Spleen (tissue), 13 donors: Measurements from ENCODE around the gene CDK8. TPM values are rescaled to one million over a fixed set of nuclear protein-coding genes. Genes with fewer than 3 reads are reported as not detected.

ENCODE experiments used
- DNase-seq: peaks from one replicate; pipeline ENCODE4 v3.0.0-alpha.2; 2020
- H3K27ac ChIP-seq, 8 donors: fragments of 200-600 bp; sonication (generic) in 7 of 8; 1 replicate in 4 of 8; 2 replicates in 4 of 8; pipeline versions ENCODE4 v1.5.0 to v1.8.0; 2016 to 2021; ENCODE audit warnings: inconsistent platforms in 4 of 8, mild to moderate bottlenecking in 4 of 8, moderate library complexity in 1 of 8
- H3K27me3 ChIP-seq, 7 donors: fragments of 200-600 bp; sonication (generic) in 6 of 7; replicated peaks in 1 of 7; 1 replicate in 4 of 7; 2 replicates in 3 of 7; pipeline versions ENCODE4 v1.5.0 to v1.8.0; 2016 to 2021; ENCODE audit warnings: inconsistent platforms in 3 of 7, mild to moderate bottlenecking in 1 of 7
- H3K36me3 ChIP-seq, 6 donors: fragments of 200-600 bp; sonication (generic) in 5 of 6; 1 replicate in 4 of 6; 2 replicates in 2 of 6; pipeline versions ENCODE4 v1.5.0 to v1.8.0; 2016 to 2021; ENCODE audit warnings: inconsistent platforms in 2 of 6
- H3K4me1 ChIP-seq, 6 donors: fragments of 200-600 bp; sonication (generic) in 5 of 6; 1 replicate in 3 of 6; 2 replicates in 3 of 6; pipeline versions ENCODE4 v1.5.0 to v1.8.0; 2016 to 2021; ENCODE audit warnings: inconsistent platforms in 3 of 6
- H3K4me3 ChIP-seq, 8 donors: fragments of 200-600 bp; sonication (generic) in 7 of 8; 1 replicate in 4 of 8; 2 replicates in 4 of 8; pipeline versions ENCODE4 v1.5.0 to v1.8.0; 2016 to 2021; ENCODE audit warnings: inconsistent platforms in 4 of 8, mild to moderate bottlenecking in 4 of 8, moderate library complexity in 2 of 8
- H3K9me3 ChIP-seq, 8 donors: fragments of 200-600 bp; sonication (generic) in 7 of 8; 1 replicate in 4 of 8; 2 replicates in 4 of 8; pipeline versions ENCODE4 v1.5.0 to v1.8.0; 2016 to 2021; ENCODE audit warnings: inconsistent platforms in 4 of 8
- CTCF ChIP-seq, 11 experiments: fragments of 200-600 bp in 7 of 11; fragments of 450-650 bp in 4 of 11; sonication (generic) in 4 of 11; IDR thresholded peaks in 8 of 11; conservative IDR thresholded peaks in 3 of 11; 1 replicate in 7 of 11; 2 replicates in 4 of 11; pipeline versions ENCODE4 v1.4.0 to v1.8.0; 2016 to 2021; ENCODE audit warnings: antibody characterized with exemption in 11 of 11, inconsistent platforms in 4 of 11, mild to moderate bottlenecking in 1 of 11
- POLR2A ChIP-seq, 3 donors: fragments of 450-650 bp; IDR thresholded peaks; one replicate each; pipeline ENCODE4 v1.5.1; 2017; ENCODE audit warnings: antibody characterized with exemption in 3 of 3, mild to moderate bottlenecking in 1 of 3
- POLR2AphosphoS5 ChIP-seq, 3 donors: sonication (generic); formaldehyde crosslinking; IDR thresholded peaks; one replicate each; pipeline ENCODE4 v1.5.1; 2017; ENCODE audit warnings: antibody characterized with exemption in 3 of 3
- WGBS, 5 donors: extraction: QIAGEN DNeasy Blood & Tissue Kit in 3 of 5; methylation state at CpG; one replicate each; pipeline versions ENCODE4 v1.1.5 to v1.1.7; 2013 to 2018; 5-methylcytosine and 5-hydroxymethylcytosine counted together
- intact Hi-C: fragments of 100-400 bp; cut with DNase I; formaldehyde crosslinking; loops from one replicate; pipeline ENCODE4 v1.15.0; 2023; ENCODE audit warnings: low total_unique reads
- long read RNA-seq, 2 donors: transcript quantifications; one replicate each; lab custom pipeline, GENCODE V29; 2026
- polyA plus RNA-seq, 3 donors: library from polyadenylated mRNA; stranded (reverse); fragments of 200-250 nt; gene quantifications; one replicate each; pipeline ENCODE4 v1.2.1, GENCODE V29; 2013
- total RNA-seq, 7 donors: library from RNA; depleted of rRNA in 3 of 7; stranded (reverse); fragments of >200 nt in 3 of 7; fragmentation: NEBNext Ultra II Directional in 4 of 7; extraction: Animal tissue kit (Norgen Biotek cat#: 25700) in 4 of 7; gene quantifications; one replicate each; pipeline versions ENCODE4 v1.1.0 to v1.2.1, GENCODE V29; 2016 to 2021
- donor health status: healthy with polysubstance abuse.
- donor health status: DM: no; HTN: no; CAD: no; lungs with moderate emphysema.
- donor health status: DM: no; HTN: no; CAD: no.
- donor health status: Bipolar disorder and iron deficiency.
- donor health status: healthy.
- donor health status: DM: no; HTN: no; CAD: no.
- donor health status: DM: yes; HTN: yes; CAD: no.

CDK8 gene
- total RNA-seq (10 to 100 TPM in 2 of 7 donors, 1 to 10 TPM in 5; 7.8 to 16.4 (median 9.2) TPM), polyA plus RNA-seq (10 to 100 TPM in 1 of 3 donors, 1 to 10 TPM in 2; 8.6 to 10.4 (median 9.9) TPM)
- long read RNA-seq, donor 1, partial matches to known transcripts, result 0 of 3 reads
- long read RNA-seq, donor 1, other reads (novel, unspliced or antisense), result 0 of 3 reads
- long read RNA-seq, donor 2, partial matches to known transcripts, result 0 of 1 reads
- long read RNA-seq, donor 2, other reads (novel, unspliced or antisense), result 0 of 1 reads

GRCh38 chr13:26253787-26254582 lies at the start of gene CDK8:
CDK8 (plus strand) TSS chr13:26254129; CDS start chr13:26254642, 513 bp downstream.
- Histone ChIP-seq H3K4me1 (peaks cover 15 to 40% (median 28%) of the 10 kb centered on the region in 6 donors), H3K27ac (peak within 1 kb of the TSS; percentile 89 to 98 (median 95)), H3K9me3 (no peaks in the 10 kb centered on the region), H3K4me3 (peak within 1 kb of the TSS; percentile 82 to 98 (median 94)), H3K27me3 (peaks cover 0 to 6% (median 0%) of the 10 kb centered on the region in 7 donors), H3K36me3 (no peaks in the 10 kb centered on the region)
- WGBS, 5 donors, result 0 to 1% (median 0%) methylated on average over 30 to 79 of the region's 79 CpGs
- TF ChIP-seq POLR2A (IDR thresholded peaks at IDR 0.05) (peak in 1 of 3 donors; percentile 29), POLR2AphosphoS5 (IDR thresholded peaks at IDR 0.05) (peak; percentile 88 to 90 (median 89)), CTCF (IDR thresholded peaks at IDR 0.05 in 8 of 11, conservative IDR thresholded peaks at IDR 0.05 in 3 of 11) (peak in 1 of 11 experiments; percentile 25)
- peak; percentile 97 for DNase-seq
- intact Hi-C loops, result no loop called here

GRCh38 chr13:26208287-26208686 lies 45.6 kb upstream of the CDK8 start:
- H3K4me3 ChIP-seq, result no peak overlapping the region
- intact Hi-C loops, result no loop called here
- H3K36me3 ChIP-seq, result peaks cover 2 to 94% (median 51%) of the 10 kb centered on the region in 6 donors
- DNase-seq, result no peak
- no peaks in the 10 kb centered on the region for H3K27me3 ChIP-seq
- TF ChIP-seq POLR2A (IDR thresholded peaks at IDR 0.05) (no peak), POLR2AphosphoS5 (IDR thresholded peaks at IDR 0.05) (no peak), CTCF (IDR thresholded peaks at IDR 0.05 in 8 of 11, conservative IDR thresholded peaks at IDR 0.05 in 3 of 11) (no peak)
- H3K9me3 ChIP-seq, result no peaks in the 10 kb centered on the region
- peaks cover 0 to 2% (median 0%) of the 10 kb centered on the region in 6 donors for H3K4me1 ChIP-seq
- WGBS, 5 donors, result 87 to 100% (median 96%) methylated on average over 1 of the region's 1 CpG
- no peak overlapping the region for H3K27ac ChIP-seq

GRCh38 chr13:26213345-26213744 lies 40.6 kb upstream of the CDK8 start:
- Histone ChIP-seq H3K4me3 (no peak overlapping the region), H3K27ac (no peak overlapping the region), H3K36me3 (peaks cover 5 to 100% (median 85%) of the 10 kb centered on the region in 6 donors), H3K9me3 (no peaks in the 10 kb centered on the region), H3K27me3 (no peaks in the 10 kb centered on the region), H3K4me1 (peaks cover 0 to 8% (median 0%) of the 10 kb centered on the region in 6 donors)
- WGBS, 5 donors, result 89 to 100% (median 91%) methylated on average over 1 of the region's 1 CpG
- no peak for TF ChIP-seq POLR2A (IDR thresholded peaks at IDR 0.05)
- DNase-seq, result no peak
- intact Hi-C loops, result no loop called here

- no peak for DNase-seq
- no peaks in the 10 kb centered on the region for H3K27me3 ChIP-seq
- intact Hi-C loops, result no loop called here
- no peaks in the 10 kb centered on the region for H3K9me3 ChIP-seq
- peaks cover 5 to 100% (median 85%) of the 10 kb centered on the region in 6 donors for H3K36me3 ChIP-seq
- WGBS, 5 donors, result 91 to 97% (median 95%) methylated on average over 6 of the region's 6 CpGs
- H3K27ac ChIP-seq, result no peak overlapping the region
- H3K4me1 ChIP-seq, result peaks cover 0 to 14% (median 4%) of the 10 kb centered on the region in 6 donors
- H3K4me3 ChIP-seq, result no peak overlapping the region
- no peak for TF ChIP-seq POLR2A (IDR thresholded peaks at IDR 0.05)
- TF ChIP-seq CTCF (IDR thresholded peaks at IDR 0.05 in 8 of 11, conservative IDR thresholded peaks at IDR 0.05 in 3 of 11), result no peak
- TF ChIP-seq POLR2AphosphoS5 (IDR thresholded peaks at IDR 0.05), result no peak
These were observed 39.9 kb upstream of the CDK8 start for GRCh38 chr13:26213982-26214381.
